ENCODE measurements around the gene PLEKHO2. TPM values are rescaled to one million over a fixed set of nuclear protein-coding genes. Genes with fewer than 3 reads are reported as not detected.

Gene PLEKHO2
- total RNA-seq, 1 donor from 2014 or later, result 18.0 TPM

- DNase-seq, result no peak
- Mint-ChIP-seq H3K27ac (ENCODE audit: unreplicated experiment) (no peak overlapping the region), H3K9me3 (ENCODE audit: unreplicated experiment) (peaks cover 4% of the 10 kb centered on the region)
These were observed 34.0 kb downstream of the PLEKHO2 start for GRCh38 chr15:64875641-64876223.

DNA sequence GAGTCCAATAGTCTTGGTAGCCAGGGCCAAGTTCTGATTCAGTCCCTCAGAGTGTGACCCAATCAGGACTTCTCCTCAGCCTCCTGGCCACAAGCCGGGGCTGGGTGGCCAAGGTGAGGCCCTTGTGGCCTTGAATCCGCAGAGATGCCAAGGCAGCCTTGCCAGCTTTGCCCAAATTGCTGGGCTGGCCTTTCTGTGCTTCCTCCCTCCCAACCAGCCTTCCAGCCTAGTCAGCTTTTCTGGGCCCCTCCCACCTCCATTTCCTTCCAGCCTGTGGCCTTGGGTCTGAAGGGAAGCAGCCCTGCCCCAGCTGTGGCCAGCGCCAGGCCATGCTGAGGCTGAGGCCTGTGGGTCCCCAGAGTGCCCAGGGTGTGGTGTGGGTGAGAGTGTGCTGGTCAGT, 35.7 kb downstream of the PLEKHO2 start:
- no peaks in the 10 kb centered on the region for H3K36me3 Mint-ChIP-seq (ENCODE audit: unreplicated experiment)

More at GRCh38 chr15:64875641-64876223, 34.0 kb downstream of the PLEKHO2 start:
- Mint-ChIP-seq H3K27me3 (ENCODE audit: unreplicated experiment) (peaks cover 2% of the 10 kb centered on the region), H3K36me3 (ENCODE audit: unreplicated experiment) (no peaks in the 10 kb centered on the region), H3K4me3 (ENCODE audit: unreplicated experiment) (no peak overlapping the region), H3K4me1 (ENCODE audit: low read depth, unreplicated experiment) (peaks cover 15% of the 10 kb centered on the region)
- TF ChIP-seq CTCF (IDR thresholded peaks at IDR 0.05; ENCODE audit: partially characterized antibody, unreplicated experiment), result no peak

GRCh38 chr15:64878705-64879104, 37.0 kb downstream of the PLEKHO2 start:
- DNase-seq, result no peak
- no peak for TF ChIP-seq CTCF (IDR thresholded peaks at IDR 0.05; ENCODE audit: partially characterized antibody, unreplicated experiment)
- Mint-ChIP-seq H3K4me3 (ENCODE audit: unreplicated experiment) (no peak overlapping the region), H3K36me3 (ENCODE audit: unreplicated experiment) (peaks cover 4% of the 10 kb centered on the region), H3K9me3 (ENCODE audit: unreplicated experiment) (peaks cover 4% of the 10 kb centered on the region), H3K4me1 (ENCODE audit: low read depth, unreplicated experiment) (peaks cover 21% of the 10 kb centered on the region), H3K27ac (ENCODE audit: unreplicated experiment) (no peak overlapping the region), H3K27me3 (ENCODE audit: unreplicated experiment) (no peaks in the 10 kb centered on the region)

More for the DNA sequence above, 35.7 kb downstream of the PLEKHO2 start:
- TF ChIP-seq CTCF (IDR thresholded peaks at IDR 0.05; ENCODE audit: partially characterized antibody, unreplicated experiment), result no peak
- no peak for DNase-seq
- Mint-ChIP-seq H3K27me3 (ENCODE audit: unreplicated experiment) (no peaks in the 10 kb centered on the region), H3K4me3 (ENCODE audit: unreplicated experiment) (no peak overlapping the region), H3K9me3 (ENCODE audit: unreplicated experiment) (peaks cover 4% of the 10 kb centered on the region), H3K4me1 (ENCODE audit: low read depth, unreplicated experiment) (peaks cover 15% of the 10 kb centered on the region), H3K27ac (ENCODE audit: unreplicated experiment) (no peak overlapping the region)

GRCh38 chr15:64883100-64883581, 41.4 kb downstream of the PLEKHO2 start:
- Mint-ChIP-seq H3K36me3 (ENCODE audit: unreplicated experiment) (peaks cover 4% of the 10 kb centered on the region), H3K27ac (ENCODE audit: unreplicated experiment) (no peak overlapping the region), H3K4me3 (ENCODE audit: unreplicated experiment) (no peak overlapping the region), H3K27me3 (ENCODE audit: unreplicated experiment) (peaks cover 2% of the 10 kb centered on the region), H3K4me1 (ENCODE audit: low read depth, unreplicated experiment) (peaks cover 13% of the 10 kb centered on the region), H3K9me3 (ENCODE audit: unreplicated experiment) (no peaks in the 10 kb centered on the region)
- DNase-seq, result no peak
- no peak for TF ChIP-seq CTCF (IDR thresholded peaks at IDR 0.05; ENCODE audit: partially characterized antibody, unreplicated experiment)

DNA sequence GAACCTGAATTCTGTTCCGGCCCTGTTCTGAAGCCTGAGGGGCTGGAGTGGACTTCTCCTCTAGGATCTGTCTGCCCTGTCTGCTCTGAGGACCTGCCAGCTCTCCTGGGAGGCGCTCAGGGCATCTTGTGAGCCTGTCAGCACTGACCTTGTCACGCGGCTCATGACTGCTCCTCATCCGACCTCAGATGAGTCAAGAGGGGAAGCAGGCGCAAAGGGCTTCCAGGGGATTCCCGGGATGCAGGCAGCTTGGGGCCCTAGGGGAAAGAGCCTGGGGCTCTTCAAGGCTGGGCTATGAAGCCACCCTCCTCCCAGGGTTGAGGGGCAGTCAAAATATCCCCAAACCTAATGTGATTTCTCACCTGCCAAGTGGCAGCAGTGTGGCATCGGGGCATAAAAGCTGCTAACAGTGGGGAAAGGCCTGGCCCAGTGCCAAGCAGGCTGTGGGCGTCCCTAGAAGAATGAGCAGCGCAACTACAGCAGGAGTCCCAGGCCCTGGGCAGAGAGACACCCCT, 42.3 kb downstream of the PLEKHO2 start:
- H3K4me1 Mint-ChIP-seq (ENCODE audit: low read depth, unreplicated experiment), result peaks cover 13% of the 10 kb centered on the region
- peaks cover 4% of the 10 kb centered on the region for H3K36me3 Mint-ChIP-seq (ENCODE audit: unreplicated experiment)
- H3K4me3 Mint-ChIP-seq (ENCODE audit: unreplicated experiment), result peak overlapping the region; percentile 28
- H3K27ac Mint-ChIP-seq (ENCODE audit: unreplicated experiment), result no peak overlapping the region
- no peaks in the 10 kb centered on the region for H3K9me3 Mint-ChIP-seq (ENCODE audit: unreplicated experiment)
- peaks cover 2% of the 10 kb centered on the region for H3K27me3 Mint-ChIP-seq (ENCODE audit: unreplicated experiment)
- no peak for TF ChIP-seq CTCF (IDR thresholded peaks at IDR 0.05; ENCODE audit: partially characterized antibody, unreplicated experiment)
- no peak for DNase-seq
